HepG2 (cell line): Measurements from ENCODE around the gene ZNF83. TPM values are rescaled to one million over a fixed set of nuclear protein-coding genes. Genes with fewer than 3 reads are reported as not detected.

Source experiments
- ASH2L ChIP-seq: fragments of 300-600, 200-600 bp; sonication (generic); IDR thresholded peaks from 2 replicates; pipeline ENCODE4 v1.7.0; 2017; ENCODE audit warnings: low read depth, mild to moderate bottlenecking, moderate library complexity, mixed read lengths, low read length; ENCODE audit not compliant: insufficient read length
- FIP1L1 ChIP-seq: fragments of 200-400 bp; formaldehyde crosslinking; IDR thresholded peaks from 2 replicates; pipeline ENCODE4 v1.6.1; 2018; ENCODE audit warnings: low read depth, mild to moderate bottlenecking, low read length, moderate library complexity, borderline replicate concordance; ENCODE audit not compliant: insufficient read depth
- KMT2B ChIP-seq: IDR thresholded peaks from 2 replicates; pipeline ENCODE4 v1.6.1; 2016; ENCODE audit warnings: missing genetic modification reagents, missing compliant biosample characterization
- PPARG ChIP-seq: conservative IDR thresholded peaks from 2 replicates; pipeline ENCODE4 v1.6.1; 2016; ENCODE audit warnings: missing biosample characterization, missing genetic modification reagents
- TAF1 ChIP-seq: sonication (generic); formaldehyde crosslinking; IDR thresholded peaks from 2 replicates; pipeline ENCODE4 v1.4.0; 2020; ENCODE audit warnings: missing genetic modification reagents
- XRCC5 ChIP-seq: fragments of 200-400 bp; formaldehyde crosslinking; optimal IDR thresholded peaks from 2 replicates; pipeline ENCODE3; 2017; ENCODE audit warnings: mild to moderate bottlenecking, low read length
- ZBTB40 ChIP-seq, 2 experiments: fragments of 450-650 bp in 1 of 2; sonication (generic) in 1 of 2; formaldehyde crosslinking in 1 of 2; IDR thresholded peaks; 2 replicates each; pipeline versions ENCODE4 v1.6.1 to v1.8.0; 2016 to 2022; ENCODE audit warnings: antibody characterized with exemption in 1 of 2, mild to moderate bottlenecking in 1 of 2, missing genetic modification reagents in 1 of 2
- ZNF18 ChIP-seq: sonication (generic); formaldehyde crosslinking; IDR thresholded peaks from 2 replicates; pipeline ENCODE4 v1.8.0; 2022; ENCODE audit warnings: mild to moderate bottlenecking, missing genetic modification reagents; ENCODE audit not compliant: insufficient replicate concordance
- ZNF609 ChIP-seq: sonication (generic); formaldehyde crosslinking; IDR thresholded peaks from 2 replicates; pipeline ENCODE4 v1.4.0; 2020; ENCODE audit warnings: mild to moderate bottlenecking, missing genetic modification reagents, borderline replicate concordance
- ZSCAN22 ChIP-seq: sonication (generic); formaldehyde crosslinking; IDR thresholded peaks from 2 replicates; pipeline ENCODE4 v1.4.0; 2020; ENCODE audit warnings: mild to moderate bottlenecking, missing genetic modification reagents
- polyA plus RNA-seq, 8 experiments: library from polyadenylated mRNA; depleted of rRNA in 3 of 8; stranded (reverse) in 7 of 8; unstranded in 1 of 8; fragments of >200 nt; fragmentation: Illumina TruSeq in 4 of 8; extraction: Trizol in 4 of 8; gene quantifications; 2 replicates each; pipeline versions ENCODE4 v1.2.1 to v1.2.3, GENCODE V29; 2011 to 2016; ENCODE audit warnings: low read depth in 4 of 8, missing spikeins in 1 of 8, mixed read lengths in 1 of 8; ENCODE audit not compliant: insufficient read depth in 1 of 8
- total RNA-seq, 5 experiments: library from RNA; depleted of rRNA; stranded (reverse); fragments of >200 nt; fragmentation: Illumina TruSeq; extraction: Trizol; gene quantifications; 2 replicates each; pipeline ENCODE4 v1.2.3, GENCODE V29; 2016; ENCODE audit warnings: low read depth in 1 of 5

The ZNF83 gene
- total and polyA plus RNA-seq, 2 of the 13 experiments (the other 11 are each of a cell fraction or from before 2014, with no cell fraction given), result 20.4 to 44.5 TPM

DNA sequence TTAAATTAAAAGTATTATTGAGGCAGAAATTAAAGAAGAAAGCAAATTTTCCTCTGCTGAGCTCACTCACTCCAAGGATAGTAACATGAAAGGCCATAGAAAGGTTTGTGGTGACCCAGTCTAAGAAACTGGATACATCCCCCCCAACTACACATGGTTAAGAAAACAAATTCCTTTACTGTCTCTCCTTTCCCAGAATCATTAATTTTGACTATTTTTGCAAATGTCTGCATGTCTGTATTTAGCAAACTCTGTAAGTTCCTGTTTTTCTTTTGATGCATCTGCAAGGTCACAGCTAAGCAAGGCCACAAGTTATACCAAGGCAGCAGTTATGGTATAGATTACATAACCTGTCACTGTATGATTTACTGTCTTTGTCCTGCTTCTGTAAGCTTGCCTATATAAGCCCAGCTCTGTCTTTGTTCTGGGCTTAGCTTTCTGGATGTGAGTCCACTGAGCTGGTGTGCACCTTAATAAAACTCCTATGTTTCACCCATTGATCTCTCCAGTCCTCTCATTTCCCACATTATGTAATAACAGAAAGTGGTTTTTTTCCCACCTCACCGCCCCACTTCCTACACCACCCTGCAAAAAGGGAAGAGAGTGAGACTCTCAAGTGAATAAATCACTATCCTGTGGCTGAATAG, 8.5 kb upstream of the ZNF83 start (continued):
- TF ChIP-seq ZBTB40 (IDR thresholded peaks at IDR 0.05) (no peak), ZBTB40 (CRISPR knock-in tag; IDR thresholded peaks at IDR 0.05) (no peak), KMT2B (no peak), FIP1L1 (no peak), ZNF18 (CRISPR knock-in tag) (no peak), TAF1 (CRISPR knock-in tag) (no peak), ZNF609 (CRISPR knock-in tag) (no peak), PPARG (CRISPR knock-in tag) (no peak), ZSCAN22 (CRISPR knock-in tag) (no peak), ASH2L (no peak), XRCC5 (no peak)
